K562 (cell line): ENCODE data around the gene PIK3R1. TPM values are rescaled to one million over a fixed set of nuclear protein-coding genes. Genes with fewer than 3 reads are reported as not detected.
A peak's percentile ranks its signal among the peaks of the same experiment; 100 is the strongest.

Experiments used
- ADNP ChIP-seq: fragments of 200-800 bp; sonication (Bioruptor generic); IDR thresholded peaks from 2 replicates; pipeline ENCODE4 v1.6.1; 2016; ENCODE audit warnings: missing genetic modification characterization, missing compliant biosample characterization
- CBX2 ChIP-seq: fragments of 200-600 bp; sonication (generic); IDR thresholded peaks from one replicate; pipeline ENCODE4 v1.6.1; 2012; ENCODE audit warnings: mild to moderate bottlenecking, low read length, inconsistent platforms; ENCODE audit not compliant: insufficient read depth, poor library complexity, severe bottlenecking
- ETV6 ChIP-seq, 3 experiments: fragments of 150-350 bp in 1 of 3; sonication (generic) in 1 of 3; formaldehyde crosslinking in 1 of 3; IDR thresholded peaks; 2 replicates each; pipeline versions ENCODE4 v1.6.1 to v1.8.0; 2014 to 2022; ENCODE audit warnings: borderline replicate concordance in 2 of 3, low read depth in 2 of 3, antibody characterized with exemption in 1 of 3, low read length in 1 of 3, mild to moderate bottlenecking in 1 of 3, missing genetic modification reagents in 1 of 3
- FUS ChIP-seq: fragments of 200-400 bp; formaldehyde crosslinking; optimal IDR thresholded peaks from 2 replicates; pipeline ENCODE3; 2017; ENCODE audit warnings: low read depth, low read length
- HDAC1 ChIP-seq, 2 experiments: fragments of 450-650 bp; IDR thresholded peaks; 2 replicates each; pipeline ENCODE4 v1.6.1; 2016 to 2017; ENCODE audit warnings: inconsistent platforms in 1 of 2, mild to moderate bottlenecking in 1 of 2, moderate library complexity in 1 of 2
- KAT2B ChIP-seq: IDR thresholded peaks from one replicate; pipeline ENCODE4 v1.6.1; 2012; ENCODE audit warnings: low read depth, mild to moderate bottlenecking, control low read depth, inconsistent platforms, low read length, moderate library complexity
- MYBL2 ChIP-seq, 2 experiments: fragments of 450-650 bp in 1 of 2; sonication (generic) in 1 of 2; formaldehyde crosslinking in 1 of 2; IDR thresholded peaks; 2 replicates each; pipeline versions ENCODE4 v1.6.1 to v1.8.1; 2017 to 2022; ENCODE audit warnings: borderline replicate concordance in 1 of 2, inconsistent platforms in 1 of 2, low read depth in 1 of 2, mild to moderate bottlenecking in 1 of 2, missing genetic modification reagents in 1 of 2, moderate library complexity in 1 of 2
- NR2F6 ChIP-seq: fragments of 450-650 bp; formaldehyde crosslinking; IDR thresholded peaks from 2 replicates; pipeline ENCODE4 v1.4.0; 2020; ENCODE audit warnings: mild to moderate bottlenecking
- RHOXF2B ChIP-seq: fragments of 250-450 bp; sonication (Bioruptor Pico); conservative IDR thresholded peaks from 2 replicates; pipeline ENCODE4 v1.5.1; 2021
- SIN3B ChIP-seq: fragments of 450-650 bp; IDR thresholded peaks from 2 replicates; pipeline ENCODE4 v1.6.1; 2017; ENCODE audit warnings: low read depth, mild to moderate bottlenecking, moderate library complexity
- SMARCA4 ChIP-seq: fragments of 450-650 bp; IDR thresholded peaks from 2 replicates; pipeline ENCODE4 v1.6.1; 2016
- TCF3 ChIP-seq: sonication (generic); formaldehyde crosslinking; IDR thresholded peaks from 2 replicates; pipeline ENCODE4 v1.4.0; 2020; ENCODE audit warnings: mild to moderate bottlenecking, missing genetic modification reagents
- ZEB2 ChIP-seq: fragments of 450-650 bp; IDR thresholded peaks from 2 replicates; pipeline ENCODE4 v1.6.1; 2016
- ZNF445 ChIP-seq: fragments of 250-450 bp; sonication (Bioruptor Pico); IDR thresholded peaks from 2 replicates; pipeline ENCODE4 v1.4.0; 2020; ENCODE audit warnings: low read depth, mild to moderate bottlenecking, moderate library complexity
- ZNF699 ChIP-seq: fragments of 250-450 bp; sonication (Bioruptor Pico); IDR thresholded peaks from 2 replicates; pipeline ENCODE4 v1.8.0; 2021; ENCODE audit warnings: mild to moderate bottlenecking, moderate library complexity; ENCODE audit not compliant: insufficient replicate concordance
- polyA plus RNA-seq, 8 experiments: library from polyadenylated mRNA; depleted of rRNA in 4 of 8; stranded (reverse) in 5 of 8; unstranded in 3 of 8; fragments of >200 nt; fragmentation: Nextera tagmentation in 2 of 8; fragmentation: Illumina TruSeq in 1 of 8; extraction: Ambion mirVana in 2 of 8; extraction: Trizol in 1 of 8; gene quantifications; 2 replicates each; pipeline versions ENCODE4 v1.2.1 to v1.2.3, GENCODE V29; 2011 to 2014; ENCODE audit warnings: inconsistent platforms in 1 of 8, missing spikeins in 1 of 8
- total RNA-seq, 7 experiments: library from RNA; depleted of rRNA in 6 of 7; stranded (reverse); fragments of >200 nt in 6 of 7; fragmentation: Illumina TruSeq in 2 of 7; extraction: Trizol in 2 of 7; gene quantifications; 2 replicates each; pipeline versions ENCODE4 v1.2.1 to v1.2.3, GENCODE V29; 2011 to 2021; ENCODE audit warnings: low replicate concordance in 1 of 7
- TF ChIP-seq, protein P1 (sequence below): fragments of 250-450 bp; sonication (Bioruptor Pico); IDR thresholded peaks from 2 replicates; pipeline ENCODE4 v1.8.0; 2022; ENCODE audit warnings: moderate library complexity, mild to moderate bottlenecking, inconsistent platforms
- TF ChIP-seq, protein P2 (sequence below): sonication (generic); formaldehyde crosslinking; IDR thresholded peaks from 2 replicates; pipeline ENCODE4 v1.8.1; 2022; ENCODE audit warnings: missing genetic modification reagents
- TF ChIP-seq, protein P3 (sequence below): sonication (generic); formaldehyde crosslinking; IDR thresholded peaks from 2 replicates; pipeline ENCODE4 v1.8.0; 2022; ENCODE audit warnings: missing genetic modification reagents, mild to moderate bottlenecking, borderline replicate concordance
- TF ChIP-seq, protein P4 (sequence below): fragments of 450-650 bp; formaldehyde crosslinking; IDR thresholded peaks from 2 replicates; pipeline ENCODE4 v1.4.0; 2020; ENCODE audit warnings: mild to moderate bottlenecking, moderate library complexity
- TF ChIP-seq, protein P5 (sequence below): sonication (generic); formaldehyde crosslinking; IDR thresholded peaks from 2 replicates; pipeline ENCODE4 v1.8.1; 2023; ENCODE audit warnings: mild to moderate bottlenecking, missing genetic modification reagents
- TF ChIP-seq, protein P6 (sequence below): IDR thresholded peaks from 2 replicates; pipeline ENCODE4 v1.6.1; 2011; ENCODE audit not compliant: insufficient read length; ENCODE audit errors: extremely low read depth

The PIK3R1 gene
- total and polyA plus RNA-seq, 9 of the 15 experiments (the other 6 are each of a cell fraction or from before 2014, with no cell fraction given), result 1.1 to 9.7 (median 4.8) TPM

DNA sequence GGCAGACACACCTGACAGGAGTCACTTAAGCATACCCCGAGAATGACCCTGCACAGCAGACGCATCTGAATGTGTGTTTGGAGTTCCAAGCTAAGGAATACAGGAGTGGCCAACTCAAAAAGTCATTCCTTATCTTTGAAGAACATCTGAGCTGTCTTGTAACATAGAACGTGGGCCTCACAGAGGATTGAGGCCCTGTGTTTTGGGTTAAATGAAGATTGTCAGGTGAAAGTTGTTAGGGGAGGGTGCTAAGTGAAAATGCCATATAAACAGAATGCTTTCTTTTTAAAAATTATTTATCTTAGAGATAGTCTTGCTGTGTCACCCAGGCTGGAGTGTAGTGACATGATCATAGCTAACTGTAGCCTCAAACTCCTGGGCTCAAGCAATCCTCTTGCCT lies 100.9 kb downstream of the PIK3R1 start (continued):
- TF ChIP-seq RHOXF2B (CRISPR knock-in tag) (no peak), ETV6 (IDR thresholded peaks at IDR 0.05; ENCODE audit: borderline replicate concordance in 1 of 2, low read depth in 2 of 2, low read length in 1 of 2) (no peak), ETV6 (CRISPR knock-in tag; IDR thresholded peaks at IDR 0.05; ENCODE audit: borderline replicate concordance) (no peak), HDAC1 (IDR thresholded peaks at IDR 0.05) (no peak), ZEB2 (0 out of 2 replicates have a peak, but pooled peaks have one; percentile 35), ADNP (no peak), NR2F6 (CRISPR knock-in tag) (no peak), FUS (no peak), ZNF699 (CRISPR knock-in tag) (no peak), ZNF445 (no peak), MYBL2 (IDR thresholded peaks at IDR 0.05; ENCODE audit: low read depth) (no peak), MYBL2 (CRISPR knock-in tag; IDR thresholded peaks at IDR 0.05; ENCODE audit: borderline replicate concordance) (no peak), TCF3 (CRISPR knock-in tag) (peak; percentile 79), KAT2B (no peak), SMARCA4 (peak; percentile 77), CBX2 (no peak), SIN3B (no peak)
- TF ChIP-seq, protein P1, sequence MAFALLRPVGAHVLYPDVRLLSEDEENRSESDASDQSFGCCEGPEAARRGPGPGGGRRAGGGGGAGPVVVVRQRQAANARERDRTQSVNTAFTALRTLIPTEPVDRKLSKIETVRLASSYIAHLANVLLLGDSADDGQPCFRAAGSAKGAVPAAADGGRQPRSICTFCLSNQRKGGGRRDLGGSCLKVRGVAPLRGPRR (CRISPR knock-in tag), result no peak
- TF ChIP-seq, protein P2, sequence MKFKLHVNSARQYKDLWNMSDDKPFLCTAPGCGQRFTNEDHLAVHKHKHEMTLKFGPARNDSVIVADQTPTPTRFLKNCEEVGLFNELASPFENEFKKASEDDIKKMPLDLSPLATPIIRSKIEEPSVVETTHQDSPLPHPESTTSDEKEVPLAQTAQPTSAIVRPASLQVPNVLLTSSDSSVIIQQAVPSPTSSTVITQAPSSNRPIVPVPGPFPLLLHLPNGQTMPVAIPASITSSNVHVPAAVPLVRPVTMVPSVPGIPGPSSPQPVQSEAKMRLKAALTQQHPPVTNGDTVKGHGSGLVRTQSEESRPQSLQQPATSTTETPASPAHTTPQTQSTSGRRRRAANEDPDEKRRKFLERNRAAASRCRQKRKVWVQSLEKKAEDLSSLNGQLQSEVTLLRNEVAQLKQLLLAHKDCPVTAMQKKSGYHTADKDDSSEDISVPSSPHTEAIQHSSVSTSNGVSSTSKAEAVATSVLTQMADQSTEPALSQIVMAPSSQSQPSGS (CRISPR knock-in tag), result no peak
- TF ChIP-seq, protein P3, sequence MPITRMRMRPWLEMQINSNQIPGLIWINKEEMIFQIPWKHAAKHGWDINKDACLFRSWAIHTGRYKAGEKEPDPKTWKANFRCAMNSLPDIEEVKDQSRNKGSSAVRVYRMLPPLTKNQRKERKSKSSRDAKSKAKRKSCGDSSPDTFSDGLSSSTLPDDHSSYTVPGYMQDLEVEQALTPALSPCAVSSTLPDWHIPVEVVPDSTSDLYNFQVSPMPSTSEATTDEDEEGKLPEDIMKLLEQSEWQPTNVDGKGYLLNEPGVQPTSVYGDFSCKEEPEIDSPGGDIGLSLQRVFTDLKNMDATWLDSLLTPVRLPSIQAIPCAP (CRISPR knock-in tag), result no peak
- TF ChIP-seq, protein P4, sequence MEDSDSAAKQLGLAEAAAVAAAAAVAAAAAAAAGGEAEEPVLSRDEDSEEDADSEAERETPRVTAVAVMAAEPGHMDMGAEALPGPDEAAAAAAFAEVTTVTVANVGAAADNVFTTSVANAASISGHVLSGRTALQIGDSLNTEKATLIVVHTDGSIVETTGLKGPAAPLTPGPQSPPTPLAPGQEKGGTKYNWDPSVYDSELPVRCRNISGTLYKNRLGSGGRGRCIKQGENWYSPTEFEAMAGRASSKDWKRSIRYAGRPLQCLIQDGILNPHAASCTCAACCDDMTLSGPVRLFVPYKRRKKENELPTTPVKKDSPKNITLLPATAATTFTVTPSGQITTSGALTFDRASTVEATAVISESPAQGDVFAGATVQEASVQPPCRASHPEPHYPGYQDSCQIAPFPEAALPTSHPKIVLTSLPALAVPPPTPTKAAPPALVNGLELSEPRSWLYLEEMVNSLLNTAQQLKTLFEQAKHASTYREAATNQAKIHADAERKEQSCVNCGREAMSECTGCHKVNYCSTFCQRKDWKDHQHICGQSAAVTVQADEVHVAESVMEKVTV (CRISPR knock-in tag), result no peak
- TF ChIP-seq, protein P5, sequence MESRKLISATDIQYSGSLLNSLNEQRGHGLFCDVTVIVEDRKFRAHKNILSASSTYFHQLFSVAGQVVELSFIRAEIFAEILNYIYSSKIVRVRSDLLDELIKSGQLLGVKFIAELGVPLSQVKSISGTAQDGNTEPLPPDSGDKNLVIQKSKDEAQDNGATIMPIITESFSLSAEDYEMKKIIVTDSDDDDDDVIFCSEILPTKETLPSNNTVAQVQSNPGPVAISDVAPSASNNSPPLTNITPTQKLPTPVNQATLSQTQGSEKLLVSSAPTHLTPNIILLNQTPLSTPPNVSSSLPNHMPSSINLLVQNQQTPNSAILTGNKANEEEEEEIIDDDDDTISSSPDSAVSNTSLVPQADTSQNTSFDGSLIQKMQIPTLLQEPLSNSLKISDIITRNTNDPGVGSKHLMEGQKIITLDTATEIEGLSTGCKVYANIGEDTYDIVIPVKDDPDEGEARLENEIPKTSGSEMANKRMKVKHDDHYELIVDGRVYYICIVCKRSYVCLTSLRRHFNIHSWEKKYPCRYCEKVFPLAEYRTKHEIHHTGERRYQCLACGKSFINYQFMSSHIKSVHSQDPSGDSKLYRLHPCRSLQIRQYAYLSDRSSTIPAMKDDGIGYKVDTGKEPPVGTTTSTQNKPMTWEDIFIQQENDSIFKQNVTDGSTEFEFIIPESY (CRISPR knock-in tag), result no peak
- TF ChIP-seq, protein P6, sequence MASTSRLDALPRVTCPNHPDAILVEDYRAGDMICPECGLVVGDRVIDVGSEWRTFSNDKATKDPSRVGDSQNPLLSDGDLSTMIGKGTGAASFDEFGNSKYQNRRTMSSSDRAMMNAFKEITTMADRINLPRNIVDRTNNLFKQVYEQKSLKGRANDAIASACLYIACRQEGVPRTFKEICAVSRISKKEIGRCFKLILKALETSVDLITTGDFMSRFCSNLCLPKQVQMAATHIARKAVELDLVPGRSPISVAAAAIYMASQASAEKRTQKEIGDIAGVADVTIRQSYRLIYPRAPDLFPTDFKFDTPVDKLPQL, result no peak
